ENCODE results near the gene WRAP73. TPM values are rescaled to one million over a fixed set of nuclear protein-coding genes. Genes with fewer than 3 reads are reported as not detected.

Gene WRAP73
- total and polyA plus RNA-seq, 12 donors, result 5.1 to 29.6 (median 18.1) TPM

GRCh38 chr1:3675436-3675835 lies 25.5 kb upstream of the WRAP73 start:
- Histone ChIP-seq H3K27ac (no peak overlapping the region), H3K4me3 (no peak overlapping the region), H3K36me3 (replicated peaks in 1 of 2) (no peaks in the 10 kb centered on the region), H3K9me3 (replicated peaks in 1 of 3) (no peaks in the 10 kb centered on the region), H3K27me3 (peaks cover 4% of the 10 kb centered on the region), H3K4me1 (replicated peaks in 1 of 2) (no peaks in the 10 kb centered on the region)
- intact Hi-C loops (cut with DNase I), result no loop called here
- no peak for TF ChIP-seq POLR2A (IDR thresholded peaks at IDR 0.05)
- no peak for TF ChIP-seq CTCF (IDR thresholded peaks at IDR 0.05)
- DNase-seq, result no peak
- 82 to 96% (median 87%) methylated on average over 3 to 11 of the region's 11 CpGs for WGBS, 4 donors

GRCh38 chr1:3674100-3675094 lies 24.5 kb upstream of the WRAP73 start:
- Histone ChIP-seq H3K36me3 (replicated peaks in 1 of 2) (no peaks in the 10 kb centered on the region), H3K27me3 (peaks cover 4% of the 10 kb centered on the region), H3K9me3 (replicated peaks in 1 of 3) (no peaks in the 10 kb centered on the region), H3K4me1 (replicated peaks in 1 of 2) (no peaks in the 10 kb centered on the region), H3K27ac (no peak overlapping the region), H3K4me3 (no peak overlapping the region)
- DNase-seq, result no peak
- intact Hi-C loops (cut with DNase I), result no loop called here
- 65 to 77% (median 68%) methylated on average over 11 to 30 of the region's 30 CpGs for WGBS, 4 donors
- TF ChIP-seq POLR2A (IDR thresholded peaks at IDR 0.05), result no peak
- TF ChIP-seq CTCF (IDR thresholded peaks at IDR 0.05), result no peak

GRCh38 chr1:3673381-3674099 lies 23.6 kb upstream of the WRAP73 start:
- intact Hi-C loops (cut with DNase I), result no loop called here
- no peaks in the 10 kb centered on the region for H3K9me3 ChIP-seq (replicated peaks in 1 of 3)
- no peak for DNase-seq
- TF ChIP-seq CTCF (IDR thresholded peaks at IDR 0.05) (no peak), POLR2A (IDR thresholded peaks at IDR 0.05) (no peak)
- H3K4me1 ChIP-seq (replicated peaks in 1 of 2), result peaks cover 0 to 7% of the 10 kb centered on the region in 2 donors
- H3K4me3 ChIP-seq, result no peak overlapping the region
- peaks cover 4% of the 10 kb centered on the region for H3K27me3 ChIP-seq
- no peak overlapping the region for H3K27ac ChIP-seq
- no peaks in the 10 kb centered on the region for H3K36me3 ChIP-seq (replicated peaks in 1 of 2)
- WGBS, 4 donors, result 88 to 94% (median 91%) methylated on average over 17 to 25 of the region's 25 CpGs

GRCh38 chr1:3672971-3673361 lies 23.1 kb upstream of the WRAP73 start:
- TF ChIP-seq POLR2A (IDR thresholded peaks at IDR 0.05), result no peak
- Histone ChIP-seq H3K27ac (no peak overlapping the region), H3K9me3 (replicated peaks in 1 of 3) (no peaks in the 10 kb centered on the region), H3K4me1 (replicated peaks in 1 of 2) (peaks cover 0 to 7% of the 10 kb centered on the region in 2 donors), H3K4me3 (no peak overlapping the region), H3K36me3 (replicated peaks in 1 of 2) (no peaks in the 10 kb centered on the region), H3K27me3 (peaks cover 4% of the 10 kb centered on the region)
- DNase-seq, result no peak
- intact Hi-C loops (cut with DNase I), result no loop called here
- 83 to 91% (median 88%) methylated on average over 16 to 17 of the region's 17 CpGs for WGBS, 4 donors

All from adrenal gland (tissue), 12 donors.